ENCODE results near the gene LRRN4CL.
A peak's percentile ranks its signal among the peaks of the same experiment; 100 is the strongest.
"Not testable (repeated sequence)": the region's sequence is repeated elsewhere in the genome, so short reads cannot be mapped to it uniquely, and the experiment has no call there.

The LRRN4CL gene

GRCh38 chr11:62689421-62690183, at the start of gene LRRN4CL:
Gene LRRN4CL, minus strand, starts transcription at chr11:62689530. Its CDS starts 1,022 bp downstream, at chr11:62688508.
- no peak for DNase-seq

- no peak for DNase-seq
These were observed 47.9 kb upstream of the LRRN4CL start for GRCh38 chr11:62737196-62737595.

GRCh38 chr11:62732830-62733229, 43.5 kb upstream of the LRRN4CL start:
- no peak for DNase-seq

- DNase-seq, result not testable (repeated sequence)
These were observed 40.7 kb upstream of the LRRN4CL start for GRCh38 chr11:62730076-62730475.

- DNase-seq, result peak; percentile 61
These were observed 39.0 kb upstream of the LRRN4CL start, which contains the start of gene TTC9C for GRCh38 chr11:62728171-62728988. Gene TTC9C, plus strand, starts transcription at chr11:62728486. Its CDS starts 363 bp downstream, at chr11:62728849.

- peak; percentile 97 for DNase-seq
These were observed 38.5 kb upstream of the LRRN4CL start for GRCh38 chr11:62727872-62728170.

- DNase-seq, result peak; percentile 98
These were observed 38.0 kb upstream of the LRRN4CL start, which contains the start of gene HNRNPUL2 for GRCh38 chr11:62727165-62727871. Gene HNRNPUL2, minus strand, starts transcription at chr11:62727457. Its CDS starts 301 bp downstream, at chr11:62727156.

- DNase-seq, result no peak
These were observed 37.5 kb upstream of the LRRN4CL start for GRCh38 chr11:62726915-62727164.

GRCh38 chr11:62726156-62726914, 37.0 kb upstream of the LRRN4CL start:
- no peak for DNase-seq

- no peak for DNase-seq
These were observed 36.3 kb upstream of the LRRN4CL start for GRCh38 chr11:62725646-62726045.

GRCh38 chr11:62724171-62724570, 34.8 kb upstream of the LRRN4CL start:
- DNase-seq, result no peak

GRCh38 chr11:62721994-62722393, 32.7 kb upstream of the LRRN4CL start:
- no peak for DNase-seq

GRCh38 chr11:62719302-62719978, 30.1 kb upstream of the LRRN4CL start:
- no peak for DNase-seq

GRCh38 chr11:62716816-62717215, 27.5 kb upstream of the LRRN4CL start:
- no peak for DNase-seq

GRCh38 chr11:62716206-62716605, 26.9 kb upstream of the LRRN4CL start:
- DNase-seq, result no peak

GRCh38 chr11:62715150-62716130, 26.1 kb upstream of the LRRN4CL start:
- DNase-seq, result no peak

GRCh38 chr11:62713343-62713742, 24.0 kb upstream of the LRRN4CL start:
- DNase-seq, result no peak

- DNase-seq, result no peak
These were observed 23.5 kb upstream of the LRRN4CL start for GRCh38 chr11:62712861-62713260.

GRCh38 chr11:62712276-62712812, 23.0 kb upstream of the LRRN4CL start:
- DNase-seq, result no peak

GRCh38 chr11:62710001-62710345, 20.6 kb upstream of the LRRN4CL start:
- DNase-seq, result no peak
